Activated T-cell treated with anti-CD3 and anti-CD28 coated beads for 4 hours (primary cell): ENCODE results near the gene ACIN1.

ENCODE experiments used
- DNase-seq: peaks from one replicate; pipeline ENCODE4 v3.0.0-alpha.2; 2020

ACIN1 gene

DNA sequence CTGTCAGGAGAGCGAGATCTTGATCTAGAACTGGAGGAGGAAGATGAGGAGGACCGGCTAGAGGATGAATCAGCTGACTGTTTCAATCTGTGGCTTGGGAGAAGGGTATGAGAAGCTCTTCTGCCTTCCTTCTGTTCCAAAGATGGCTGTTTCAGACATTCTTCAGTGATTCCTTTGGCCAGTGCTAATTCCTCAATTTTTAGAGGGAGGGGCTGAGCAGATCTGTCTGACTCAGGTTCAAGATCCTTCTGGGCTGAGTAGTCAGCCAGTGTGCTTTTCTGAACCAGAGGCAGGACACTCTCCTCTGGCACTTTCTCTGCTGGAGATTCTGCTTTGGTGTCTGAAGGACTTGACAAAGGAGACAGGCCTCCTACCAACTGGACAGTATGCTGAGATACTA, 15.2 kb downstream of the ACIN1 start:
- no peak for DNase-seq

DNA sequence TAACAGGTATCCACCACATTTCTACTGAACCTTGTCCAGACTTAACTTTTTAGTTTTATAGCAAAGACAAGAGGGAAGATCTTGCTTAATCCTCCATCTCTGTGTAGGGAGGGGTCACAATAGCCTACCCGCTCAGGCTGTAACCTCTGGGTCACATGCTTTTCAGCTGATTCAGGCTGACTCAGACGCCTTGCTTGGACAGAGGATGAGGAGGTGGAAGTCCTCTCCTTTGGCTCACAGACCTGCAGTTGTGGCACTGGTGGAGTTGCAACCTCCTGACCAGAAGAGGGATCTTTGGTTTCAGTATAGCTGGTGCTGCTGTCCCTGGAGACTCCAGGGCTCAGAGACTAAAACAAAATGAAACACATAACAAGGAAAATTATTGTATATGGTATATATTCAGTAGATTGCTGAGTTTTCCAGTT, 16.2 kb downstream of the ACIN1 start:
- DNase-seq: no peak

DNA sequence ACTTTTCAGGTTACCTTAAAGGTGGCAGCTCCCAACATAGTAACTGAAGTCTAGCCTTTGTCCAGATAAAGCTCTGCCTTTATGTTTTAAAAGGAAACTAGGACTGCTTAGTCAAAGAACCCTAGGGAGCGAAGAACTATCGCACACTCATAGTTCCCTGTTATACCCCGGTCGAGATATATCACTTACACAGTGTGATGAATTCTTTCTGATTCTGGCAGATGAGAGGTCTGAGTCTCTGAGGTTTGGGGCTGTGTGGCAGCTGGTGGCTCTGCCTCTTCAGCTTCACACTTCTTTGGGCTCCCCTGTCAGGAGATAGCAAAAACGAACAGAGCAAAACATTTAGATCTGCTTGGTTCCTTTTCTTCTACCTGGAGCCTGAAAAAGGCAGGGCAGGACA, 17.0 kb downstream of the ACIN1 start:
- no peak for DNase-seq

DNA sequence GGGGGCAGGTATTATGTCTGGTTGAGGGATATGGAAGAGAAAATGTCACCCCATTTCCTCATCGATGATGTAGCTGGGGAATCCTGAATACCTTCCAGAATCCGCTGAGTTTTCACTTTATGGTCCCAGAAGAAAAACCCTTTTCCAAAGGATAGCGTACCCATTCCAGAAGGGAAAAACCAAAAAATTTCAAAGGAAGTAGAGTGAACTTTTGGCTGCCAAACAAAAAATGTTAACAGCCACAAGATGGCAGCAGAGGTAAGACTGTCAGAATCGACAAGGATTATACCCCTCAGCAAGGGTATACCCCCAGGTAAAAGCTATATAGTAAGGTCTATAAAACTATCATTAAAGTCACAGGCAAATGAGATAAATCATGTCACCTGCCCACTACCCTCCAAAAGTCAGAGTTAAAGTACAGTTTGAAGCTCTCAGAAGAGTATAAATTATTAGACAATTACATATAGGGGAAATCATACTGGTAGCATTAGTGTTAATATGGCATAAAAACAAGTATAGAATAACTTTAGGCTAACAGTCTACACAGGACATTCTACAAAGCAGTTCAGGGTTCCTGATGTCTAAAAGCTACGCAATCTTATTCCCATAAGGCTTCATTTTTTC, 18.0 kb downstream of the ACIN1 start:
- DNase-seq: no peak

DNA sequence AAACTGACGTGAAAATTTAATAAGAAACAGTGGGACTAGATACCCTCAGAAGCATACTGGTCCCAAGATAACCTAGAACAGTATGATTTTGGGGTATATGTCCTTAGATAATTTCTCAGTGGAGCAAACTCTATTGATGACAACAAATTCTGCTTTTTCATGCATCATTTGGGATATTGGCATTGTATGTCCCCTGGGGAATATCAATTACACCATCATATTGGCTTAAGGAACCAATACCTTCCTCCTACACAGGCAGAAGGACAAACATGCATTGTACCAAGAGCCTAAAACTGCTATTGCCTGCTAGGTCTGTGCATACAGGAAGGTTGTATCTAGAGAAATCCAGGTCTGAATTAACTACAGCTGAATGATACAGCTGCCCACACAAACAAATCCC, 20.0 kb downstream of the ACIN1 start:
- no peak for DNase-seq

DNA sequence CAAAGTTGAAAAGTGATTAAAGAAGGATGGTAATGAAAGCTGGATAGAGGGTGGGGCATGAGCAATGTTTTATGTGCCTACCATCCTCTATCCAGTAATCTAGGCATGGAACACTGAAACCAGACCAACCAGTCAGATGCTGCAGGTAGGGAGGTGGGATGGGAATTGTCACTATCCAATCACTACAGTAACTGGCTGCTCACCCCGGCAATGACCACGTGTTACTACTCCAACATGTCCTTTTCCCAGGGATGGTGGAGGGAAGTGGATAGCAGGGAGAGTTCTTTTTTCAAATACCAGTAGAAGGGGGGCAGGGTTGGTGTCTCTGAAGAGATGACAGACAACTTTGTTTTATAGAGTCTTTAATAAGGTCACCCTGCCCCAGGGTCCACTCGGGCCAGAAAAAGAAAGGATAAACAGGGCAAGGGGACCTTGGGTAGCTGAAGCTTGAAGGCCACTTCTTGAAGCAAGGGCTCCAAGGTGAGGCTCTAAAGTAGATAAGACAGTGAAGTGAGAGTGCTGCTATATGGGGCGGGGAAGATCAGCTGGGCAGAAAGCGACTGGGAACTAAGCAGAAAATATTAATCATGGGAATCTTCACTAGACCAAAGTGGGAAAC, 22.9 kb downstream of the ACIN1 start:
- DNase-seq: no peak

DNA sequence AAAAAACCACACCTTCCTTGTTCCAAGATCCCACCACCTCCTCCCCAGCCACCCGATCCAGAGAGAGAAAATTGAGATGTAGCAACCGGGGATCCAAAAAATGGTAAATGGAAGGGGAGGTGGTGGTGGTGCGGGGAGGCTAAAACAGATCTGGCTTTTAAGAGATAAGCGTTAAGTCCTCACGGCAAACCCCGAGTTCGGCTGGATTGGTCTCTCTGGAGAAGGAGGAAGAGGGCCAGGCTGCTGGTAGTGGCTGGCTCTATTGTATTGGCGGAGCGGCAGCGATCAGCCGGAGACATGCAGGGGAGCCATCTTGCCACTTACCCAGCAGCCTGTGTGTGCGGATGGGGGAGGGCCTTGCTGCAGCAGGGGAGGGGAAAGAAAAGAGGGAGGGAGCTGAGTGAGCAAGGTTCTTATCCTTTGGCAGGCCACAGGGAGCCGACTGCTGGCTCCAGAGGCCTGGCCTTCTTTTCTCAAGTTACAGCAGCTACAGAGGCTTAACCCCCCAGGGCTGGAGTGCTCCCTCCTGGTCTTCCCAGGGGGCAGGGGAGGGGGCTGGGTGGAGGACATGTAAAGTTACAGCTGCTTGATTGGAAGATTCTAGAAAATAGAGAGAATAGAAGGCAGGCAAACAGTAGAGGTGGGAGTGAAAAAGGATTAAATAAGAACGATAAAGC, 23.6 kb downstream of the ACIN1 start:
- peak; percentile 68 for DNase-seq

DNA sequence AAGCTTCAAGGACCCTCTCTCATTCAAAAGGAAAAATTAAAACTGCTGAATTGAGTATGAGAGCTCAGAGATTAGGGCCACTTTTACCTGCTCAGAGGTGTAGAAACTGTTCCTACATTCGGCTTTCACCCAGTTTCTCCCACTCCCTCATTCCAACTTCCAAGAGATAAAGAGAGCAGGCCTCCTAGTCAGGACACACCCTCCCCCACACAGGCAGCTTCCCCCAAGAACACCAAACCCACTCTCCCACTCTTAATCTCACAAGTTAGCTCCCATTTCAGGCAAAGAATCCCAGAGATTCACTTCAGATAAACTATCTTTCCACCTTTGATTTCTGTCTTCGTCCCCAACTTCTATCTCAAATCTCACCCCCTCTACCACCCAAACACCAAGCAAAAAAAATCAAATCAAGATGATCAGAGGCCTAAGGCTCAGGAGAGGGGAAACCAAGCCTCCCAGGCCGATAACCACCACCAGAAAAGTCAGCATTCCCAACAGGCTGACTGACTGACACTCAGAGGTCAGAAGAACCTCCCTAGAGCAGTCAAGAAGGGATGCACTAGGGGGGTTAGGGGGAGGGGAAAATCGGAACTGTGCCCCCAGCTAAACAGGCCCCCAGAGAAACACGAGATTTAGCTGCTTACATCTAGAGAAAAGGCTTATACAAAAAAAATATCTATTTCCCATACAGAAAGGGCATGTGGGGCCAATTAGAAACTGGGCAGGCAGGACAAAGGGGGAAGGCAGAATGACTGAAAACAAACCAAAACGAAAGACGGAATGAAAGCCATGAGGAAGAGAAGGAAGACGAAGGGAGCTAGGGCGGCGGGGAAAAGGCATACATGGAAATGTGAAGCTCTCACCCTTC, 24.4 kb downstream of the ACIN1 start:
- no peak for DNase-seq

DNA sequence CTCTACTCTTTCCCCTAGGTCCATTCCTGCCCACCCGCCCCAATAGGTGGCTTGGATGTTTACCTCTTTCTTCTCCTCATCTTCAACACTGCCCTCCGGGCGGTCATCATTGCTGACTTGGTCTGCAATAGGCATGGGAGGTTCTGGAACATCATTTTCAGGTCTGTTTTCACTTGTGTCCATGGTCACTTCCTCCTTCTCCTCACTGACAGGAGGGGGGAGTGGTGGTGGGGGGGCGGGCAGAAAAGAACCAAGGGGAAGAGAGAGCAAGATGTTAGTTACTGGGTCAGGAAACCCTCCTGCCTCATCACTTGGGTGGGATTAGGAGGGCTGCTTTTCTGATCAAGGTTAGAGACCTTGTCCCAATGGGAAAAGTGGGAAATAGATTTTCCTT, 25.5 kb downstream of the ACIN1 start:
- DNase-seq: no peak

DNA sequence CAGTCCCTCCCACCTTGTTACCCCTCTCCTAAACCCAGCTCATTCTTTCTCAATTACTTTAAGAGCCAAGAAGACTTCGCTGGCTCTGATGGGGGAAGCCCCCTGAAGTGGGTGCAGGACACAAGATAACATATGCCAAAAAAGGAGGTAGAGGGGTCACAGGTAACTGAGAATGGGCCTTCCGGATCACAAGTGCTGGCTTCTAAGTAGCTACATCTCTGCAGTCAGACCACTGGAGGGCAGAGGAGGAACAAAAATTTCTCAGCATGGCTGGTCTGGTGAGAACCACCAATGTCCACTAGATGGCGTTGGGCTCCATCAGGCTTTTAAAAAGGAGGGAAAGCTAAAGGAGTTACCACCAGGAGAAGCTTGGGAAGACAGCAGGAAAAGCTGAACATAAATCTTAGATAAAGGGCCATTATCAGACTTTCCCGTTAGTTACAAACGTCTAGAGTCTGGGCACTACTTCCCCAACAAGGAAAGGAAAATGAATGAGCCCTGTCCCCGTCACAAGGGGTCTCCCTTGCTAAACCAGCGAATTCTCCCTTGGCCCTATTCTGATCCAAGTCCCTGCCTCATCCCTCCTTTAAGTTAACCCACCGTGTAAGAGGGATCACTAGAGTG, 26.0 kb downstream of the ACIN1 start:
- peak; percentile 59 for DNase-seq

DNA sequence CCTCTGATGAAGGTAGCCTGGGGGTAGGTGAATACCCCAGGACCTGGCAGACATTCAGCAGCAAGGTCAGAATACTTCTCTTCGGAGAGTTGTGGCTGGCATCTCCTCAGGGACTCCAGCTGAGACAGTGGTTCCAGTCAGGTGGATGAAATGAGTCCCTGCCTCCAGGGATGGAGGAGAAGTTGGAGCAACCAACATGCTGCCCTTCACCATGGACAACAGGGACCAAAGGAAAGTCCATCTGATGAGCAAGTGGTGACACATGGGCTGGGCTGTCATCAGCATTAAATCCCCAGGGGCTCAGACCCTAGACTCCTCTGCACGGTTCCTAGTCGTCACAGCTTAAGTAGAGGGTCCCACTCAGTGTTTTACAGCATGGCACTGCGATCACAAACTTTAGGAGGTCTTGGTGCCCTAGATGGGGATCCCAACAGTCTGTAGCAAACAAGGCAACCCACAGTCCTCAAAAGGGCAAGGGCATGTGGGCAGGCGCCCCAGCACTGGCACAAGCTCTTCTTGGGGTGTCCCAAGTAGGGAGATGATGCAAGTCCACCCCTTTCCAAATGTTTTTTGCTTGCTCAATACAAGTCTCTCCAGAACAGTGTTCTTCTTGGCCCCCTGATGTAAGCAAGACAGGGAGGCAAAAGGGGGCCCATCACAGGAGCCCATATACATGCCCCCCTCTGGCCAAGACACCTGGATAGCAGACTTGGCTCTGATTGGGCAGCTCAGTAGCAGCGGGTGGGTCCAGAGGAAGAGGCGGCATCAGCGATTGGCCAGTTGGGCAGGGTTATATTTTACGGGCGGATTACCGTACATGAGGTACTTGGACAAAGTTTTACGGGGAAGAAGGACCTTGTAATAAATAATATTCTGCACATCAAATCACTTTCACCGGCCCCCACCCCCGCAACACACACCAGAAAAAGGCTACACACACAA, 26.8 kb downstream of the ACIN1 start:
- no peak for DNase-seq

DNA sequence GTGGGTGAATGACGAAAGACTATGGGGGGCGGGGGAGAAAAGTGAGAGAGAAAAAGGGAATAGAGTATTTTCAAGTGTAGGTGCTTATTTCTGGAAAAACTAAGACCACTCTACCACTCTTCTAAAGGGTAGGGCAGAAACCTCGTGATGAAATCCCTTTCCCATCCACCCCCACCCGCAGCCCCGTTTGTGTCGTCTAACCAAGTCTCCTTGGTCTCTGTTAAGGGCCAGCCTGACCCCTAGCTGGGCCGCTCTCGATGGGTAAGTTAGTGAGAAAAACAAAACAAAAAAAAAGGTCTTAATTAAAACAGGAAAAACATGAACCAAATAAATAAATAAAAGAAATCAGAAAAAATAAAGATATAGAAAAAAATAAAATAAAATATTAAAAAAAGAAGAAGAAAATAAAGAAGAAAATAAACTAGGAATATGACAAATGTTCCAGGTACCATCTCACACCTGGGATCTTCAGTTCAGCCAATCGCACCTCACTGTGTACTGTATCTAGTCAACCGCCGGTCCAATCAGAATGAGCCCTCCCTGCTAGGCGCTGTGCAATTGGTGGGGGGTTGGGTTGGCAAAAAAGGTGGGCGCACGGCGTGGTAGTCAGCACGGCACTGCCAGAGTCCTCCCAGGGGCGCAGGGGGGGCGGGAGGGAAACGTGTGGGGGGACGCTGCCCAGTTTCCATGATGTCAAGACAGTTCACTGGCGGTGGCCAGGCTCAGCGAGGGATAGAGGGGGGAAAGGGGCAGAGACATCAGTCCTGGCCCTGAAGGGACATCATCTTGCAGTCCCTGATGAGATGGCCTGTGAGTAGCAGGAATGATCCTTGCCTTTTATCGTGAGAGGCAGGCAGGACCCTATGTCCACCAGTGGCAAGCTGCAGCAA, 27.8 kb downstream of the ACIN1 start:
- no peak for DNase-seq

DNA sequence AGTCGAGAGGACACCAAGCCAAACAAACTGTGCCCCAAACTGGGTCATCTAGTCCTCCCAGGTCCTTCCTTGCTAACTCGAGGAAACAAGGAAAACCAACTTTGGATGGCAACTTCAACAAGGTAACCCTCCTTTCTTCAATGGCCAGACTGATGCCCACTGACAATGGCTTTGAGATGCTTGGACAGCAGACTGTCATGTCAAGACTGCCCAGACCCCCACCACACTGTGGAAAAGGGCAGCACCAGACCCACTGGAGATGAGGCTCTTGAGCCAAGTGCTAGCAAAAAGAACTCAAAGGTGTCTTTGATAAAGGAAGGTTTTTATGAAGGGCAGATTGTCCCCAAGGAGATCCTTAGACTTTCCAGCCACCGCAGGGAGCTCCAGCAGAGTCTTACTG, 28.6 kb downstream of the ACIN1 start:
- no peak for DNase-seq

DNA sequence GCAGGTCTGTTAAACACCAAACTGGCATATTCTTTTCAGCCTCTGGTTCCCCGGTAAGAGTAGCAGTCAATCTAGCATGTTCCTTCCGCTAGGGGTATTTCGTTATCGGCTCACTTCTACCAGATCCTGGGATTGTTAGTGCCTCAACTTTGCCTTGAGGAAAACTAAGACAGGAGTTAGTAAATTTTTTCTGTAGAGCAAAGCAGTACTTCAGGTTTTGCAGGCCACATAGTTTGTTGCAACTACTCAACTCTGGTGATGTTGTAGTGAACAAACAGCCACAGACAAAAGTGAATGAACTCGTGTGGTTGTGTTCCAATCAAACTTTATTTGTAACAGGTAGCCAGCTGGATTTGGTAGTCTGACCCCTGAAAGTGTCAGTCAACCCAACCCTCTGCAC, 31.3 kb downstream of the ACIN1 start:
- no peak for DNase-seq

DNA sequence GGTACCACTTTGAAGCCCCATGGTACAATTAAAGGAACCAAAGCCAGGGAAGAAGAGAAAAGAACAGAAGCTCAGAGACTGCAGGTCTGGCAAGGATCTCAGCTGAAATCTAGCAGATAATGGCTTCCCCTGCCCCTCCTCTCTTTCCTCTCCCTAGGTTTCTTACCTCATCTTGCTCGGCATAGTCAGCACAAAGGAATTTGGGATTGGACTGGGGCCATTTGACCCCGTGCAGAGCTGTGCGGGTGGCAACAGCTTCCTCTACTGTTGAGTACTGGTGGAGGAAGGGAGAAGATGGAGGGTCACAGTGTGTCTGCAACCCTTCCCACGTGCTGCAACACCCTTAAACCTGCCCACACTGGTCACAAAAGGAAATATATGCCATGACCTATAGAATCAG, 32.9 kb downstream of the ACIN1 start:
- no peak for DNase-seq

DNA sequence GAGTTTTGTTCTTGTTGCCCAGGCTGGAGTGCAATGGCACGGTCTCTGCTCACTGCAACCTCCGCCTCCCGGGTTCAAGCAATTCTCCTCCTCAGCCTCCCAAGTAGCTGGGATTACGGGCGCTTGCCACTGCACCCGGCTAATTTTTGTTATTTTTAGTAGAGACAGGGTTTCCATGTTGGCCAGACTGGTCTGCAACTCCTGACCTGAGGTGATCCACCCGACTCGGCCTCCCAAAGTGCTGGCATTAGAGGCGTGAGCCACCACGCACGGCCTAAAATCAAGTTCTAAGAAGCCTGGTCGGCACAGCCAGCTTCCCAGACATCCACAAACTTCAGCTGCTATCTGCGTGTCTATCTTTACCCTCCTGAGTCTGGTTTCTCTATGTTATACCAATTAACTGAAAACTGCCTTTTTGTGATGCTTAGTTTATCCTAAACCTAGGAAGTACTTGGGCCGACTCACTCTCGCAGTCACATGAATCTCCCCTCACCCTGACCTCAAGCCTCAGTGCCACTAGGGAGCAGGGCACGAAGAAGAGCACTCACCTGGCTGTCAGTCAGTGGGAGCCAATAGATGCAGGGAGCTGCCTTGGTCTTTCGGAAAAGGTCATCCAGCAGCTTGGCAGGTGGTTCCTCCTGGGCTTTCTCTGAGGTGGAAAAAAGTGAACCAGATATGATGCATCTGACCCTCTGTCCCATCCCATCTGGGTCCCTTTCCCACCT, 34.2 kb downstream of the ACIN1 start:
- no peak for DNase-seq

DNA sequence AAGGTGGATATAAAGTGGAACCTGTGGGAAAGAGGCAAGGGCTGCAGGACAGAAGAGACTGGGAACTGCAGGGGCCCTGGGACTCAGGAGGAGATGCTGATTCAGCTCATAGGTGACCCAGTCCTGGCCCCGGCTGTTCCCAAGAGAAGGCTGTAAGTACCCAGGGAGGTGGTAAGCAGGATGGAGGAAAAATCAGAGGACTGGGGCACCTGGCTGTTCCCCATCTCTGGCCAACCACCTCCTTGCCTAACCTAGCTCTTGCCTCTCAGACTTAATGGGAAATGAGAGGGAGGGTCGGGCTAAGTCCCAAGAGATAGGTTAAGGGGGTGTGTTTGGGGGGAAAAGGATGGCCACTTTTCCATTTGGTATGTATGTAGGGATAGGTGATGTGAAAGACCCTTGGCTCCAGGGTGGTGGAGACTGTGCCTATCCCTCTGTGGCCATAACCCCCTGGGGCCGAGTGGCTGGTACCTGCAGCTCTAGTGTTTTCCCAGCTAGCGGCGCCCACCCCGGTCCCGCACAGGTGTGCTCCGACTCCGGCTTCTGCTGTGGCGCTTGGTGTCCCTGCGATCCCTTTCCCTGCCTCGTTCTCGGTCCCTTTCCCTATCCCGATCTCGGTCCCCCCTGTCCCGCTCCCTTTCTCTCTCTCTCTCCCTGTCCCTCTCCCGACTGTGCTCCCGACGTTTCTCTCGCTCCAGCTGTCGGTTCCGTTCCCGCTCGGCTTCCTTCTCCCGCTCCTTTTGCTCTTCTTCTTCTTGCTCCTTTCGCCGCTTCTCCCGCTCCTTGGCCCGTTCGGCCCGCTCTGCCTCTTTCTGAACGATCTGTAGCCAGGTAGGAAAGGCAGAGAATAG, 36.1 kb downstream of the ACIN1 start:
- no peak for DNase-seq

DNA sequence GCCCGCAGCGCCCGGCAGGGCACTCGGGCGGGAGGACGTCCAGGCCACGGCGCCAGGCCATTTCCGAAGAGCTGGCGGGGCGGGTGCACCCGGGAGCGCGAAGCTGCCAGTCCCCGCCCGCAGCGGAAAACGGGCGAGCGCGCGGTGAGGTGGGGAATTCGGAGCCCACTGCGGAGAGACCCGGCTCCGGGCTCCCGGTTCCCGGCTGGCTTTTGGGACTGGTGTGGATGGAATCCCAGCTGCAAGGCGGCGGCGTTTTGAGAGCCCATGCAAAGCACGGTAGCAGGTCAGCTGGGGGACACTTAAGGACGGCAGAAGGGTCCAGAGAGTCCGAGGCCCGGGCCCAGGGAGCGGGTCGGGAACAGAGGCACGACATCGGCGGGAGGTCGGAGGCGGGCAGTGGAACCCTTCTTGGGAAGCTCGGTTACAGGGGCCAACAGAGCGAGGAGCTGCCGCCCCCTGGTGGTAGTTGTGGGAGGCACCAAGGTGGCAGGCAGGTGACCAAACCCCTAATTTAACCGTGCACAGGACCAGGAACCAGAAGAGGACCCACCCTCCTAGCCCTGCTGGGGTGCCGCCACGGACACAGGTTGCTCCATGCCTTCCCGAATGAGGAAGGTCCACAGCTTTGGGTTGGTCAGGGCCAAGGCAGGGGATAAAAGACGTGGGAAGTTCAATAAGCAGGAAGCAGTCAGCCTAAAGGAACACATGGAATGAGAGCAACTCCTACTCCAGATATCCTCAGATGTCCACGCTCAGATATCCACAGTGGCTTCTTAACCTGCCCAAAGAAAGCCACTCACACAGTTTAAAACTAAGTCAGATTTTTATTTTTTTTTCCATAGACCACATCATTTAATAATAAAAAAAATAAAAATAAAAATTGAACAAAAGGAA, 36.9 kb downstream of the ACIN1 start:
- DNase-seq: peak; percentile 81
